GM12873 (cell line): ENCODE results near the gene YPEL3.
A peak's percentile ranks its signal among the peaks of the same experiment; 100 is the strongest.

Experiments used
- TF ChIP-seq, protein P1 (sequence below): IDR thresholded peaks from 2 replicates; pipeline ENCODE4 v1.5.1; 2012; ENCODE audit warnings: low read depth, mild to moderate bottlenecking, moderate library complexity, low read length, control low read depth; ENCODE audit not compliant: insufficient read depth; ENCODE audit errors: missing control alignments

The YPEL3 gene

DNA sequence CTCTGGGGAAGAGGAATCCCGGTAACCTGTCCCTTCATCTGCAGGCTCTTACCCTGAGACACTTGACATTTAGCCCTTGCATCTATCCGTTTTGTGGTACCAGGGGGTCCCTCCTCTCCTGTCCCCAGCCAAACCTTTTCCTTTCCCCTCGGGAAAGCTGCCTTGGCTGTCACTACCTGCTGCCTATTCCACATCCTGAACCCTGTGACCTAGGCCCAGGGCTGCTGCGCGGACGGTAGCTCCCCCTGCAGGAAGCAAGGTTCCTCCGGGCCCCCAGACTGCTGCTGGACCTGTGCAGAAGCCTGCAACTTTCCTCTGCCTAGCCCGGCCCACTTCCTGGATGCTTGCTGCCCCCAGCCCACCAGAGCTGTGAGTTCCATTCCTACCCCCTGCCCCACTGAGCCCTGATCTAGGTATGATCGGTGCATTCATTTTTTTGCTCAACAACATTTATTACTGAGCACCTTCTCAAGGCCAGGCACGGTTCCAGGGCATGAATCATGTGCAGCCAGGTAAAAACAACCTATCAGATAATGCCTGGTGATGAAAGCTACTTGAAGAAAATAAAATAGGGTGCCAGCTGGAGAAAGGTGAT is 41.0 kb downstream of the YPEL3 start:
- TF ChIP-seq, protein P1, sequence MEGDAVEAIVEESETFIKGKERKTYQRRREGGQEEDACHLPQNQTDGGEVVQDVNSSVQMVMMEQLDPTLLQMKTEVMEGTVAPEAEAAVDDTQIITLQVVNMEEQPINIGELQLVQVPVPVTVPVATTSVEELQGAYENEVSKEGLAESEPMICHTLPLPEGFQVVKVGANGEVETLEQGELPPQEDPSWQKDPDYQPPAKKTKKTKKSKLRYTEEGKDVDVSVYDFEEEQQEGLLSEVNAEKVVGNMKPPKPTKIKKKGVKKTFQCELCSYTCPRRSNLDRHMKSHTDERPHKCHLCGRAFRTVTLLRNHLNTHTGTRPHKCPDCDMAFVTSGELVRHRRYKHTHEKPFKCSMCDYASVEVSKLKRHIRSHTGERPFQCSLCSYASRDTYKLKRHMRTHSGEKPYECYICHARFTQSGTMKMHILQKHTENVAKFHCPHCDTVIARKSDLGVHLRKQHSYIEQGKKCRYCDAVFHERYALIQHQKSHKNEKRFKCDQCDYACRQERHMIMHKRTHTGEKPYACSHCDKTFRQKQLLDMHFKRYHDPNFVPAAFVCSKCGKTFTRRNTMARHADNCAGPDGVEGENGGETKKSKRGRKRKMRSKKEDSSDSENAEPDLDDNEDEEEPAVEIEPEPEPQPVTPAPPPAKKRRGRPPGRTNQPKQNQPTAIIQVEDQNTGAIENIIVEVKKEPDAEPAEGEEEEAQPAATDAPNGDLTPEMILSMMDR = peak; percentile 89

DNA sequence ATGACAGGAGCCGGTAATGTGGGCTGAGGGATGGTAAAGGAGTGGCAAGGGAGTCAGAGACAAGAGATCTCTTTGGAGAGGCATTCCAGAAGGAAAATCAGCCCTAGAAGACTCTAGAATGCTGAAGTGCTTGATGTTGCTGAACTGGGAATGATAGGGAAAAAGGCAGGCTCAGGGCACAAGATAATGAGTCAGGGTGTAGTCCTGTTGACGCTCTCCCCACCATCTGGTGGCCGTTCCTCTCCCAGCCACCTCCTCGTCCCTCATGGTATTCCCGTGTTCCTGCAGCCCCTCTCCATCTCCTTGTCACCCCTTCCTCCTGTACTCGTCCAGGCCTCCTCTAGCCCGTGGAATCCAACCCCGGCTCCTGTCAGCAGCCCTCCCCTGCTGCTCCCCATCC is 41.6 kb downstream of the YPEL3 start:
- TF ChIP-seq, protein P1 = no peak

DNA sequence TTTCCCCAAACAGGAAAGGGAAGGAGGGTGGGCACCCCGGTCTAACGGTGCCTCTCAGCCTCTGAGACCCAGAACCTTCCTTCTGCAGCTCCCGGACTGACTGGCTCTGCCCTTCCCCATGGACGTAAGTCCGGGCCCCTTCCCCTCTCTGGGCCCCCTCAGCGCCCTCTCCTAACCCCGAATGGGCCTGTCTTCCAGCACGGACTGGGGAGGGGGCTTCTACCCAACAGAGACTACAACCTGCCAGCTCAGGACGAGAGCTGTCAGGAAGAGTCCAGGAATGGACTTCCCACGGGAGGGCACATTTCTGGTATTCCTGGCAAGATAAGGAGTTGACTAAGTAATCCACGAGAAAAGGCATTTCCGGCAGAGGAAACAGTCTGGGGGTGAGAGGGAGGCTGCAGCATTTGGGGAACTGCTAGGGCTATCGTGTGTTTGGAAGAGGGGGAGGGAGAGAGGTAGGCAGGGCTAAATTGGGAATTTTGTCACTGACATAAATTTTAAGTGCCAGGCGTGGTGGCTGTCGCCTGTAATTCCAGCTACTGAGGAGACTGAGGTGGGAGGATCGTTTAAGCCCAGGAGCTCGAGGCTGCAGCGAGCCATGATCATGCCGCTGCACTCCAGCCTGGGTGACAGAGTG is 42.5 kb downstream of the YPEL3 start:
- TF ChIP-seq, protein P1 = no peak

DNA sequence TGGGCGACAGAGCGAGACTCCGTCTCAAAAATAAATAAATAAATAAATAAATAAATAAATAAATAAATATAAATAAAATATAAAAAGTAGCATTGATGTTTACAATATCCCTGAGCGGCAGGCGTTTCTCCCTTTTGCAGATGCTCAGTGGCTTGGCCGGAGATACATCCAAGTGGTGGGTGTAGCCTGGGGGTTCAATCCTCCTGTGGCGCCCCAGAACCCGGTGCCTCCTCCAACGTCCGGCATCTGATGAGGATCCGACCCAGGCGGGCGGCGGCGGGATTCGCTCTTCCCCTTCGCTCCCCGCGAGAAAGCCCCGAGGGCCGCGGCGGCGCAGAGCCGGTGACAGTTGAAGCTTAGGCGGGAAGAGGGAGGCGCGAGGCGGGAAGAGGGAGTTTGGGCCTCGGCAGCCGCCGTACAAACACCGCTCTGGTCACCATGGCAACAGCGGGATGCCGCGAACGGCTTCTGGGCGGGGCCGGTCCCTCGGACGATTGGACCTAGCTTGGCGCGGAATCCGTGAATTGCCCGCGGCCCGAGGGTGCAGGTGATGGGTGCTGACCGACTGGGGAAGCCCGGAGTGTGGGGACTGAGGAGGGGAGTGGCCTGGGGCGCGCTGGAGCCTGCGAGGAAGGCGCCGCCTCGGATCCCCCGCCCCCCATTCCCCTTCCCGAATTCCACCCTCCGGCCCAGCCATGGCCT is 43.2 kb downstream of the YPEL3 start:
- TF ChIP-seq, protein P1 = no peak

DNA sequence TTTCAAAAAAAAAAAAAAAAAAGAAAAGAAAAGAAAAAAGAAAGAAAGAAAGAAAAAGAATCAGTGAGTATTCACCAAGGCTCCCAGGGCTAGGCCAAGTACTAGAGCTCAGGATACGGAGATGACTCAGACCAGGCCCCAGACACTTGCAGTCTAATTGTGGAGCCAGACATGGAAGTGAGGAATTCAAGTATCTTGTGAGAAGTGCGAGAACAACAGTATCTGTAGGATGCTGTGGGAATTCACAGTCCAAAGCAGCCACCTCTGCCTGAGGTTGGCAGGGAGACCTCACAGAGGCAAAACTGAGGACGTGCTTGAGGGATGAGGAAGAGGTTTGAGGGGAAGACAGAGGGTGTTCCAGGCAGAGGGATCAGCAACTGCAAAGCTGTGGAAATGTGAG is 44.5 kb downstream of the YPEL3 start:
- TF ChIP-seq, protein P1 = no peak

DNA sequence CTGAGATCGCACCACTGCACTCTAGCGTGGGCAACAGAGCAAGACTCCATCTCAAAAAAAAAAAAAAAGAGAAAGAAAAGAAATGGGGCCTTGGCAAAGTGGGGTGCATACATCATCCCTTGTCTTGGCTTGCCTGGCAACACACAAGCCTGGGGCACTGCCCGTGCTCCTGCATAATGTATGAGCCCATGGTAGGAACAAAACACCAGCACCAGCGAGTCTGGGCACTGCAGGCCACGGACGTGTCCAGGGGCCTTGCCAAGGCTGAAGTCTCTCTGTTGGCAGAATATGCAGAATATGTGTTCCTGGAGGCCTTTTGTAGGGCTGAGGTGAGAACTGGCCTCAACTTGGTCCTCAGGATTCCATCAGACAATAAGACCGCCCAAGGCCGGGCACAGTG is 46.1 kb downstream of the YPEL3 start:
- TF ChIP-seq, protein P1 = no peak

DNA sequence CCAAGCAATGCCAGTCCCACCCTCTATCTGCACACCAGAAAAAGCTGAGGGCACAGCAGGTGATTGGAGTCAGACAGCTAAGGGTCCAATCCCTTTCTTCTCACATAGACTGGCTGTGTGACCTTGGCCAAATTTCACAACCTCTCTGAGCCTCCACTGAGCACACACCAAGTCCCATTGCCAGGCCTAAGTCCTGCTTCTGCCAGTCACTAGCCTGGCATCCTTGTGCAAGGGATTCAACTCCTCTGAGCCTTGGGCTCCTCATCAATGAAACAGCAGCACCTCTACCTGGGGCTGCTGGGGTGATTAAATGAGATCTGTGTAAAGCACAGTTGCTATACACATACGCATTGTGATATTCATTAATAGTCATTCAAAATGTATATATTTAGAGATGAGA is 49.4 kb downstream of the YPEL3 start:
- TF ChIP-seq, protein P1 = no peak
